Globus pallidus (tissue), 1 donor: ENCODE results near the gene B3GALT6.
"Not testable (repeated sequence)": the region's sequence is repeated elsewhere in the genome, so short reads cannot be mapped to it uniquely, and the experiment has no call there.

ENCODE experiments used
- DNase-seq: peaks from one replicate; pipeline ENCODE4 v3.0.0-alpha.2; 2015; ENCODE audit warnings: low spot score

B3GALT6 gene

GRCh38 chr1:1245178-1245816 lies 13.3 kb downstream of the B3GALT6 start:
- DNase-seq: no peak

GRCh38 chr1:1245817-1246576 lies 14.0 kb downstream of the B3GALT6 start:
- no peak for DNase-seq

GRCh38 chr1:1246577-1247340 lies 14.7 kb downstream of the B3GALT6 start, which contains the start of gene C1QTNF12:
TSS of gene C1QTNF12 (minus strand) at chr1:1246722. CDS start at chr1:1246690, 32 bp downstream.
- no peak for DNase-seq

- DNase-seq: no peak
Observed at GRCh38 chr1:1247341-1247913, 15.4 kb downstream of the B3GALT6 start.

GRCh38 chr1:1248009-1248913 lies 16.2 kb downstream of the B3GALT6 start:
- not testable (repeated sequence) for DNase-seq

- DNase-seq: no peak
Observed at GRCh38 chr1:1250786-1251284, 18.8 kb downstream of the B3GALT6 start.

GRCh38 chr1:1253314-1253713 lies 21.3 kb downstream of the B3GALT6 start:
- DNase-seq: no peak

GRCh38 chr1:1253972-1254666 lies 22.1 kb downstream of the B3GALT6 start:
- no peak for DNase-seq

- no peak for DNase-seq
Observed at GRCh38 chr1:1254667-1254998, 22.6 kb downstream of the B3GALT6 start.

GRCh38 chr1:1255078-1255477 lies 23.0 kb downstream of the B3GALT6 start:
- no peak for DNase-seq

- no peak for DNase-seq
Observed at GRCh38 chr1:1255611-1256010, 23.6 kb downstream of the B3GALT6 start.

- DNase-seq: no peak
Observed at GRCh38 chr1:1256956-1257871, 25.2 kb downstream of the B3GALT6 start.

GRCh38 chr1:1259119-1259488 lies 27.1 kb downstream of the B3GALT6 start:
- no peak for DNase-seq

- no peak for DNase-seq
Observed at GRCh38 chr1:1259540-1259939, 27.5 kb downstream of the B3GALT6 start.

GRCh38 chr1:1259951-1260600 lies 28.0 kb downstream of the B3GALT6 start:
- no peak for DNase-seq

GRCh38 chr1:1260843-1261560 lies 29.0 kb downstream of the B3GALT6 start:
- DNase-seq: no peak

GRCh38 chr1:1262071-1262470 lies 30.0 kb downstream of the B3GALT6 start:
- no peak for DNase-seq

GRCh38 chr1:1262758-1263157 lies 30.7 kb downstream of the B3GALT6 start:
- DNase-seq: no peak
